GM12874 (cell line): ENCODE measurements around the gene SLC26A3.

ENCODE experiments used
- CTCF ChIP-seq: IDR thresholded peaks from 2 replicates; pipeline ENCODE4 v1.5.1; 2011; ENCODE audit warnings: low read depth, mild to moderate bottlenecking, control low read depth, low read length, moderate library complexity; ENCODE audit not compliant: insufficient read depth

The SLC26A3 gene

GRCh38 chr7:107744345-107744750 is 58.7 kb downstream of the SLC26A3 start:
- no peak for TF ChIP-seq CTCF

- peak; percentile 76 for TF ChIP-seq CTCF
Observed at GRCh38 chr7:107743567-107744344, 59.3 kb downstream of the SLC26A3 start, which contains the start of gene CBLL1. Gene CBLL1, plus strand, starts transcription at chr7:107744142. Its CDS starts 22 bp downstream, at chr7:107744164.

GRCh38 chr7:107742678-107743566 is 60.1 kb downstream of the SLC26A3 start:
- TF ChIP-seq CTCF, result no peak

GRCh38 chr7:107728276-107728675 is 74.7 kb downstream of the SLC26A3 start:
- no peak for TF ChIP-seq CTCF

GRCh38 chr7:107726356-107727130 is 76.5 kb downstream of the SLC26A3 start:
- TF ChIP-seq CTCF, result no peak

GRCh38 chr7:107725138-107725740 is 77.8 kb downstream of the SLC26A3 start:
- TF ChIP-seq CTCF, result peak; percentile 34; the same call in 1 of the 2 replicates

GRCh38 chr7:107723255-107723654 is 79.8 kb downstream of the SLC26A3 start:
- TF ChIP-seq CTCF, result no peak
